H9 (cell line): ENCODE measurements around the gene ZNF37A. TPM values are rescaled to one million over a fixed set of nuclear protein-coding genes. Genes with fewer than 3 reads are reported as not detected.

Experiments used
- DNase-seq: peaks from one replicate; pipeline ENCODE4 v3.0.0-alpha.2; 2017
- H2AFZ ChIP-seq: one replicate; pipeline ENCODE4 v1.6.1; 2013; ENCODE audit warnings: mild to moderate bottlenecking, low read length, control low read depth, moderate library complexity
- H2AK5ac ChIP-seq: 2 replicates; pipeline ENCODE4 v1.6.1; 2013; ENCODE audit warnings: low read length, control low read depth, mixed read lengths; ENCODE audit not compliant: insufficient read length
- H2BK120ac ChIP-seq: one replicate; pipeline ENCODE4 v1.6.1; 2013; ENCODE audit warnings: low read depth, mild to moderate bottlenecking, low read length, control low read depth, inconsistent platforms; ENCODE audit not compliant: poor library complexity, severe bottlenecking
- H2BK12ac ChIP-seq: 2 replicates; pipeline ENCODE4 v1.6.1; 2013; ENCODE audit warnings: low read length, control low read depth, mixed read lengths, low read depth; ENCODE audit not compliant: insufficient read length
- H2BK15ac ChIP-seq: 2 replicates; pipeline ENCODE4 v1.6.1; 2013; ENCODE audit warnings: low read depth, low read length, control low read depth
- H2BK20ac ChIP-seq: one replicate; pipeline ENCODE4 v1.6.1; 2013; ENCODE audit warnings: low read depth, mild to moderate bottlenecking, low read length, control low read depth, inconsistent platforms; ENCODE audit not compliant: poor library complexity, severe bottlenecking
- H2BK5ac ChIP-seq: 2 replicates; pipeline ENCODE4 v1.6.1; 2013; ENCODE audit warnings: low read length, control low read depth, mixed read lengths; ENCODE audit not compliant: insufficient read length
- H3K14ac ChIP-seq: 2 replicates; pipeline ENCODE4 v1.6.1; 2013; ENCODE audit warnings: low read length, control low read depth; ENCODE audit not compliant: insufficient read depth
- H3K18ac ChIP-seq: 2 replicates; pipeline ENCODE4 v1.6.1; 2013; ENCODE audit warnings: low read depth, mild to moderate bottlenecking, mixed read lengths, low read length, control low read depth; ENCODE audit not compliant: insufficient read length
- H3K23ac ChIP-seq: 2 replicates; pipeline ENCODE4 v1.6.1; 2013; ENCODE audit warnings: low read length, control low read depth, mixed read lengths, low read depth; ENCODE audit not compliant: insufficient read length
- H3K23me2 ChIP-seq: 2 replicates; pipeline ENCODE4 v1.6.1; 2013; ENCODE audit warnings: low read depth, mild to moderate bottlenecking, mixed read lengths, low read length, control low read depth; ENCODE audit not compliant: insufficient read length, poor library complexity, severe bottlenecking
- H3K27ac ChIP-seq: 2 replicates; pipeline ENCODE4 v1.5.1; 2013; ENCODE audit warnings: low read length, control low read depth, mixed read lengths, low read depth; ENCODE audit not compliant: insufficient read length
- H3K27me3 ChIP-seq: 2 replicates; pipeline ENCODE4 v1.6.1; 2013; ENCODE audit warnings: low read length, control low read depth, inconsistent platforms; ENCODE audit not compliant: insufficient read depth
- H3K4ac ChIP-seq: 2 replicates; pipeline ENCODE4 v1.6.1; 2013; ENCODE audit warnings: low read depth, mild to moderate bottlenecking, control low read depth, inconsistent platforms, low read length, moderate library complexity
- H3K4me1 ChIP-seq: 2 replicates; pipeline ENCODE4 v1.6.1; 2013; ENCODE audit warnings: low read length, control low read depth, inconsistent platforms; ENCODE audit not compliant: insufficient read depth
- H3K4me2 ChIP-seq: 2 replicates; pipeline ENCODE4 v1.6.1; 2013; ENCODE audit warnings: low read length, control low read depth, mixed read lengths; ENCODE audit not compliant: insufficient read length, insufficient read depth
- H3K56ac ChIP-seq: 2 replicates; pipeline ENCODE4 v1.6.1; 2013; ENCODE audit warnings: low read depth, mild to moderate bottlenecking, mixed read lengths, low read length, control low read depth; ENCODE audit not compliant: insufficient read length
- H3K79me1 ChIP-seq: 2 replicates; pipeline ENCODE4 v1.6.1; 2013; ENCODE audit warnings: low read depth, mild to moderate bottlenecking, moderate library complexity, low read length, control low read depth, inconsistent platforms; ENCODE audit not compliant: insufficient read depth, poor library complexity, severe bottlenecking
- H3K79me2 ChIP-seq: 2 replicates; pipeline ENCODE4 v1.6.1; 2013; ENCODE audit warnings: low read length, control low read depth, inconsistent platforms; ENCODE audit not compliant: insufficient read depth
- H3K9ac ChIP-seq: 2 replicates; pipeline ENCODE4 v1.6.1; 2013; ENCODE audit warnings: low read length, control low read depth, mixed read lengths; ENCODE audit not compliant: insufficient read length; ENCODE audit errors: extremely low read depth
- H3K9me3 ChIP-seq: one replicate; pipeline ENCODE4 v1.6.1; 2013; ENCODE audit warnings: low read depth, low read length, inconsistent platforms; ENCODE audit not compliant: control insufficient read depth
- H3T11ph ChIP-seq: one replicate; pipeline ENCODE4 v1.6.1; 2013; ENCODE audit warnings: mild to moderate bottlenecking, low read length, control low read depth, inconsistent platforms
- H4K20me1 ChIP-seq: one replicate; pipeline ENCODE4 v1.6.1; 2013; ENCODE audit not compliant: control insufficient read depth, insufficient read length, insufficient read depth
- H4K5ac ChIP-seq: 2 replicates; pipeline ENCODE4 v1.6.1; 2013; ENCODE audit warnings: low read depth, mild to moderate bottlenecking, mixed read lengths, low read length, control low read depth; ENCODE audit not compliant: insufficient read length
- H4K8ac ChIP-seq: replicated peaks from 2 replicates; pipeline ENCODE4 v1.6.1; 2013; ENCODE audit warnings: low read length, control low read depth, mixed read lengths, low read depth; ENCODE audit not compliant: insufficient read length
- H4K91ac ChIP-seq: 2 replicates; pipeline ENCODE4 v1.6.1; 2013; ENCODE audit warnings: low read depth, mild to moderate bottlenecking, moderate library complexity, mixed read lengths, low read length, control low read depth; ENCODE audit not compliant: insufficient read length
- H3K27ac Mint-ChIP-seq, 3 experiments: 2 replicates in 2 of 3; 3 replicates in 1 of 3; pipeline ENCODE4 v1.8.0; 2020 to 2021; ENCODE audit warnings: mixed read lengths in 3 of 3, mild to moderate bottlenecking in 1 of 3, moderate library complexity in 1 of 3
- H3K27me3 Mint-ChIP-seq: 2 replicates; pipeline ENCODE4 v1.8.0; 2021; ENCODE audit warnings: low read depth, mild to moderate bottlenecking, moderate library complexity, mixed read lengths
- H3K36me3 Mint-ChIP-seq, 3 experiments: 2 replicates in 2 of 3; 3 replicates in 1 of 3; pipeline ENCODE4 v1.8.0; 2020 to 2021; ENCODE audit warnings: low read depth in 3 of 3, mixed read lengths in 3 of 3; ENCODE audit not compliant: insufficient read depth in 1 of 3
- H3K4me1 Mint-ChIP-seq, 2 experiments: 2 replicates each; pipeline ENCODE4 v1.8.0; 2020; ENCODE audit warnings: mixed read lengths in 2 of 2
- H3K4me3 Mint-ChIP-seq, 2 experiments: 2 replicates in 1 of 2; 3 replicates in 1 of 2; pipeline ENCODE4 v1.8.0; 2020 to 2021; ENCODE audit warnings: mild to moderate bottlenecking in 2 of 2, mixed read lengths in 2 of 2, moderate library complexity in 1 of 2
- H3K9me3 Mint-ChIP-seq, 2 experiments: 2 replicates in 1 of 2; 3 replicates in 1 of 2; pipeline ENCODE4 v1.8.0; 2020; ENCODE audit warnings: mild to moderate bottlenecking in 2 of 2, mixed read lengths in 2 of 2, moderate library complexity in 1 of 2
- CTCF ChIP-seq: fragments of 200-600 bp; sonication (generic); conservative IDR thresholded peaks from 3 replicates; pipeline ENCODE4 v1.8.0; 2021; ENCODE audit warnings: antibody characterized with exemption, mild to moderate bottlenecking
- WGBS: extraction: QIAGEN DNeasy Blood & Tissue Kit; methylation state at CpG from one replicate; pipeline ENCODE4 v1.1.7; 2013; ENCODE audit warnings: missing lambda C conversion rate, low lambda C conversion rate, mixed read lengths; ENCODE audit not compliant: insufficient read length; ENCODE audit errors: extremely low coverage; 5-methylcytosine and 5-hydroxymethylcytosine counted together
- total RNA-seq: library from RNA; stranded (reverse); gene quantifications from 2 replicates; pipeline ENCODE4 v1.2.1, GENCODE V29; 2021

ZNF37A gene
- total RNA-seq, 1 experiment from 2014 or later: 9.5 TPM

DNA sequence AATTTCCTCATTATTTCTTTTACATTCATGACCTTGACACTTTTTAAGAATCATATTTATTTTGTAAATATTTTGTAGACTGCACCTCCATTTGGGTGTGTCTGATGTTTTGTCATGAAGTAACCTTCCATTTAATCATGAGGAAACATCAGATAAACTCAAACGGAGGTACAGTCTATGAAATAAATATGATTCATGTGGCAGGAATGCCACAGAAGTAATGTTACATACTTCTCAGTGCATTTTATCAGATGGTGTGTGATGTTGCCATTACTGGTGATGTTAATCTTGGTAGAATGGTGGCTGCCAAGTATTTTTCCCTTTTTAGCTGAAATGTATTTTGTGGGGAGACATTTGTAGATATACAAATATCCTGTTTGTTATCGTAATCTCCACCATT, 64.9 kb downstream of the ZNF37A start:
- Histone ChIP-seq H3K4ac (no peak overlapping the region), H3K18ac (no peak overlapping the region), H2BK20ac (no peak overlapping the region), H3K4me2 (no peak overlapping the region), H4K91ac (no peak overlapping the region), H2AK5ac (no peak overlapping the region), H3K56ac (no peak overlapping the region), H3K79me2 (no peaks in the 10 kb centered on the region), H2BK12ac (no peak overlapping the region), H2BK15ac (no peak overlapping the region), H2AFZ (no peak overlapping the region), H3K9me3 (peaks cover 65% of the 10 kb centered on the region), H3K79me1 (no peaks in the 10 kb centered on the region), H3K4me1 (no peaks in the 10 kb centered on the region), H2BK120ac (no peak overlapping the region), H3K23ac (no peak overlapping the region), H3K27me3 (no peaks in the 10 kb centered on the region), H3K23me2 (no peaks in the 10 kb centered on the region), H3K9ac (no peak overlapping the region), H4K20me1 (no peaks in the 10 kb centered on the region), H3K14ac (no peak overlapping the region), H4K5ac (no peak overlapping the region), H3T11ph (no peak overlapping the region), H3K27ac (no peak overlapping the region), H4K8ac (no peak overlapping the region), H2BK5ac (no peak overlapping the region)
- no CpG with 5 or more reads among the region's 2 CpGs for WGBS
- TF ChIP-seq CTCF: no peak
- DNase-seq: no peak
- Mint-ChIP-seq H3K9me3 (peaks cover 87 to 89% of the 10 kb centered on the region in 2 experiments), H3K4me1 (no peaks in the 10 kb centered on the region), H3K4me3 (no peak overlapping the region), H3K27me3 (no peaks in the 10 kb centered on the region), H3K27ac (no peak overlapping the region), H3K36me3 (peaks cover 6 to 20% (median 7%) of the 10 kb centered on the region in 3 experiments; a peak in 6 of 7 replicates)
